ENCODE measurements around the gene AREG.

DNA sequence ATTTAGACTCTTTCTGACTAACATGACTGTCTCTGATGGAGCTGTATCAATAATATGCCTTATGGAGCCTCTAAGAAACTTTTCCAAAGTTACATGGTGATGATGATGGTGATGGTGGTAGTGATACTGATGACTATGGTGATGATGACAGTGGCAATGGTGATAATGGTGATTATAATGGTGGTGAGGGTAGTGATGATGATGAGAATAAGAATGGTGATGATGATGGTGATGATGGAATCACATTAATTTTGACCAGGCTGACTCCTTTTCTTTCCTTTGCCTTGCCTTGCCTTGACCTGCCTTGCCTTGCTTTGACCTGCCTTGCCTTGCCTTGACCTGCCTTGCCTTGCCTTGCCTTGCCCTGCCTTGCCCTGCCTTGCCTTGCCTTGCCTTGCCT lies 31.7 kb upstream of the AREG start:
- TF ChIP-seq POLR2AphosphoS5 (IDR thresholded peaks at IDR 0.05; ENCODE audit: low read depth, low read length): no peak
- TF ChIP-seq, protein P1, sequence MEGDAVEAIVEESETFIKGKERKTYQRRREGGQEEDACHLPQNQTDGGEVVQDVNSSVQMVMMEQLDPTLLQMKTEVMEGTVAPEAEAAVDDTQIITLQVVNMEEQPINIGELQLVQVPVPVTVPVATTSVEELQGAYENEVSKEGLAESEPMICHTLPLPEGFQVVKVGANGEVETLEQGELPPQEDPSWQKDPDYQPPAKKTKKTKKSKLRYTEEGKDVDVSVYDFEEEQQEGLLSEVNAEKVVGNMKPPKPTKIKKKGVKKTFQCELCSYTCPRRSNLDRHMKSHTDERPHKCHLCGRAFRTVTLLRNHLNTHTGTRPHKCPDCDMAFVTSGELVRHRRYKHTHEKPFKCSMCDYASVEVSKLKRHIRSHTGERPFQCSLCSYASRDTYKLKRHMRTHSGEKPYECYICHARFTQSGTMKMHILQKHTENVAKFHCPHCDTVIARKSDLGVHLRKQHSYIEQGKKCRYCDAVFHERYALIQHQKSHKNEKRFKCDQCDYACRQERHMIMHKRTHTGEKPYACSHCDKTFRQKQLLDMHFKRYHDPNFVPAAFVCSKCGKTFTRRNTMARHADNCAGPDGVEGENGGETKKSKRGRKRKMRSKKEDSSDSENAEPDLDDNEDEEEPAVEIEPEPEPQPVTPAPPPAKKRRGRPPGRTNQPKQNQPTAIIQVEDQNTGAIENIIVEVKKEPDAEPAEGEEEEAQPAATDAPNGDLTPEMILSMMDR (IDR thresholded peaks at IDR 0.05): no peak
- no peak for TF ChIP-seq SIN3A (IDR thresholded peaks at IDR 0.05; ENCODE audit: borderline replicate concordance, insufficient read depth, low read depth, low read length)
- TF ChIP-seq, protein P2, sequence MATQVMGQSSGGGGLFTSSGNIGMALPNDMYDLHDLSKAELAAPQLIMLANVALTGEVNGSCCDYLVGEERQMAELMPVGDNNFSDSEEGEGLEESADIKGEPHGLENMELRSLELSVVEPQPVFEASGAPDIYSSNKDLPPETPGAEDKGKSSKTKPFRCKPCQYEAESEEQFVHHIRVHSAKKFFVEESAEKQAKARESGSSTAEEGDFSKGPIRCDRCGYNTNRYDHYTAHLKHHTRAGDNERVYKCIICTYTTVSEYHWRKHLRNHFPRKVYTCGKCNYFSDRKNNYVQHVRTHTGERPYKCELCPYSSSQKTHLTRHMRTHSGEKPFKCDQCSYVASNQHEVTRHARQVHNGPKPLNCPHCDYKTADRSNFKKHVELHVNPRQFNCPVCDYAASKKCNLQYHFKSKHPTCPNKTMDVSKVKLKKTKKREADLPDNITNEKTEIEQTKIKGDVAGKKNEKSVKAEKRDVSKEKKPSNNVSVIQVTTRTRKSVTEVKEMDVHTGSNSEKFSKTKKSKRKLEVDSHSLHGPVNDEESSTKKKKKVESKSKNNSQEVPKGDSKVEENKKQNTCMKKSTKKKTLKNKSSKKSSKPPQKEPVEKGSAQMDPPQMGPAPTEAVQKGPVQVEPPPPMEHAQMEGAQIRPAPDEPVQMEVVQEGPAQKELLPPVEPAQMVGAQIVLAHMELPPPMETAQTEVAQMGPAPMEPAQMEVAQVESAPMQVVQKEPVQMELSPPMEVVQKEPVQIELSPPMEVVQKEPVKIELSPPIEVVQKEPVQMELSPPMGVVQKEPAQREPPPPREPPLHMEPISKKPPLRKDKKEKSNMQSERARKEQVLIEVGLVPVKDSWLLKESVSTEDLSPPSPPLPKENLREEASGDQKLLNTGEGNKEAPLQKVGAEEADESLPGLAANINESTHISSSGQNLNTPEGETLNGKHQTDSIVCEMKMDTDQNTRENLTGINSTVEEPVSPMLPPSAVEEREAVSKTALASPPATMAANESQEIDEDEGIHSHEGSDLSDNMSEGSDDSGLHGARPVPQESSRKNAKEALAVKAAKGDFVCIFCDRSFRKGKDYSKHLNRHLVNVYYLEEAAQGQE (IDR thresholded peaks at IDR 0.05; ENCODE audit: insufficient read depth in 1 of 2, low read depth in 2 of 2, low read length in 1 of 2): no peak
- no peak for TF ChIP-seq TCF7L2 (IDR thresholded peaks at IDR 0.05; ENCODE audit: low read depth, low read length)

All from Panc1 (cell line).